Neuronal stem cell (in vitro differentiated cells): ENCODE results near the gene PLA2G4E.

ENCODE experiments used
- DNase-seq: peaks from one replicate; pipeline ENCODE4 v3.0.0-alpha.2; 2013; ENCODE audit warnings: low spot score
- H2AFZ ChIP-seq: one replicate; pipeline ENCODE4 v1.6.1; 2013; ENCODE audit warnings: mild to moderate bottlenecking, low read length, inconsistent platforms
- H2AK5ac ChIP-seq: 2 replicates; pipeline ENCODE4 v1.6.1; 2013; ENCODE audit warnings: low read depth, mild to moderate bottlenecking, inconsistent platforms, low read length, moderate library complexity, mixed read lengths
- H2BK120ac ChIP-seq: 2 replicates; pipeline ENCODE4 v1.6.1; 2013; ENCODE audit warnings: low read depth, mild to moderate bottlenecking, inconsistent platforms, low read length, moderate library complexity, mixed read lengths
- H2BK12ac ChIP-seq: one replicate; pipeline ENCODE4 v1.6.1; 2013; ENCODE audit warnings: low read length, inconsistent platforms
- H2BK15ac ChIP-seq: 2 replicates; pipeline ENCODE4 v1.6.1; 2013; ENCODE audit warnings: mild to moderate bottlenecking, low read length, inconsistent platforms, mixed read lengths
- H2BK5ac ChIP-seq: one replicate; pipeline ENCODE4 v1.6.1; 2013; ENCODE audit warnings: inconsistent platforms, mild to moderate bottlenecking, low read length, moderate library complexity
- H3K14ac ChIP-seq: one replicate; pipeline ENCODE4 v1.6.1; 2013; ENCODE audit warnings: low read length, inconsistent platforms
- H3K18ac ChIP-seq: 2 replicates; pipeline ENCODE4 v1.6.1; 2013; ENCODE audit warnings: low read length, inconsistent platforms
- H3K23ac ChIP-seq: 2 replicates; pipeline ENCODE4 v1.6.1; 2013; ENCODE audit warnings: low read depth, mild to moderate bottlenecking, mixed read lengths, low read length, inconsistent platforms; ENCODE audit not compliant: poor library complexity
- H3K27ac ChIP-seq: replicated peaks from 3 replicates; pipeline ENCODE4 v1.5.1; 2013; ENCODE audit warnings: low read length, inconsistent platforms
- H3K27me3 ChIP-seq, 3 experiments: 2 replicates each; pipeline ENCODE4 v1.6.1; 2013; ENCODE audit warnings: low read length in 3 of 3, mild to moderate bottlenecking in 2 of 3, inconsistent platforms in 1 of 3, low read depth in 1 of 3, mixed read lengths in 1 of 3, moderate library complexity in 1 of 3; ENCODE audit not compliant: control insufficient read depth in 3 of 3, insufficient read depth in 3 of 3
- H3K36me3 ChIP-seq, 2 donors: replicated peaks in 1 of 2; 2 replicates each; pipeline ENCODE4 v1.6.1; 2013; ENCODE audit warnings: low read length in 2 of 2; ENCODE audit not compliant: control insufficient read depth in 2 of 2, insufficient read depth in 2 of 2
- H3K4ac ChIP-seq: 2 replicates; pipeline ENCODE4 v1.6.1; 2013; ENCODE audit warnings: inconsistent platforms, mild to moderate bottlenecking, low read length, moderate library complexity
- H3K4me1 ChIP-seq, 2 donors: 1 replicate in 1 of 2; 2 replicates in 1 of 2; pipeline ENCODE4 v1.6.1; 2013; ENCODE audit warnings: low read length in 2 of 2, low read depth in 1 of 2; ENCODE audit not compliant: control insufficient read depth in 2 of 2, insufficient read depth in 1 of 2
- H3K4me2 ChIP-seq: one replicate; pipeline ENCODE4 v1.6.1; 2013; ENCODE audit warnings: mild to moderate bottlenecking, low read length, inconsistent platforms; ENCODE audit not compliant: insufficient read depth, poor library complexity, severe bottlenecking
- H3K4me3 ChIP-seq, 2 donors: 2 replicates each; pipeline ENCODE4 v1.5.1; 2013; ENCODE audit warnings: low read length in 2 of 2, mild to moderate bottlenecking in 2 of 2, inconsistent platforms in 1 of 2, moderate library complexity in 1 of 2
- H3K79me1 ChIP-seq: one replicate; pipeline ENCODE4 v1.6.1; 2013; ENCODE audit warnings: low read depth, mild to moderate bottlenecking, inconsistent platforms, low read length, moderate library complexity
- H3K9ac ChIP-seq: one replicate; pipeline ENCODE4 v1.6.1; 2013; ENCODE audit warnings: mild to moderate bottlenecking, low read depth, low read length, inconsistent platforms; ENCODE audit not compliant: poor library complexity
- H3K9me3 ChIP-seq, 2 donors: replicated peaks in 1 of 2; 2 replicates each; pipeline versions ENCODE3 to v1.6.1; 2013; ENCODE audit warnings: low read length in 2 of 2, mild to moderate bottlenecking in 2 of 2, inconsistent platforms in 1 of 2, low read depth in 1 of 2, mixed read lengths in 1 of 2, moderate library complexity in 1 of 2; ENCODE audit not compliant: control insufficient read depth in 2 of 2, insufficient read depth in 1 of 2
- H4K8ac ChIP-seq: one replicate; pipeline ENCODE4 v1.6.1; 2013; ENCODE audit warnings: low read depth, mild to moderate bottlenecking, inconsistent platforms, low read length, moderate library complexity
- H4K91ac ChIP-seq: one replicate; pipeline ENCODE4 v1.6.1; 2013; ENCODE audit warnings: low read length, low read depth, mild to moderate bottlenecking, inconsistent platforms; ENCODE audit not compliant: poor library complexity
- WGBS, 2 donors: extraction: QIAGEN DNeasy Blood & Tissue Kit; methylation state at CpG; one replicate each; pipeline ENCODE4 v1.1.7; 2013; ENCODE audit warnings: missing lambda C conversion rate in 2 of 2, mixed read lengths in 1 of 2; ENCODE audit not compliant: insufficient read length in 2 of 2, insufficient replicate concordance in 1 of 2; ENCODE audit errors: extremely low coverage in 2 of 2; 5-methylcytosine and 5-hydroxymethylcytosine counted together

PLA2G4E gene

GRCh38 chr15:41994171-41994650 is 26.6 kb downstream of the PLA2G4E start:
- no peak overlapping the region for H2BK5ac ChIP-seq
- no peak for DNase-seq
- H3K4ac ChIP-seq: no peak overlapping the region
- no peak overlapping the region for H3K14ac ChIP-seq
- H2BK15ac ChIP-seq: no peak overlapping the region
- H3K23ac ChIP-seq: no peak overlapping the region
- H4K91ac ChIP-seq: no peak overlapping the region
- no peak overlapping the region for H2BK120ac ChIP-seq
- no peak overlapping the region for H4K8ac ChIP-seq
- H3K27me3 ChIP-seq: peaks cover 0 to 37% (median 0%) of the 10 kb centered on the region in 3 experiments
- no peak overlapping the region for H2AK5ac ChIP-seq
- no peak overlapping the region for H2BK12ac ChIP-seq
- no CpG with 5 or more reads among the region's 5 CpGs for WGBS, 2 donors
- H3K4me3 ChIP-seq: no peak overlapping the region
- H2AFZ ChIP-seq: no peak overlapping the region
- H3K36me3 ChIP-seq: no peaks in the 10 kb centered on the region
- H3K18ac ChIP-seq: no peak overlapping the region
- no peak overlapping the region for H3K9ac ChIP-seq
- H3K27ac ChIP-seq: no peak overlapping the region
- H3K4me1 ChIP-seq: peaks cover 5 to 10% of the 10 kb centered on the region in 2 donors
- H3K79me1 ChIP-seq: no peaks in the 10 kb centered on the region
- no peak overlapping the region for H3K4me2 ChIP-seq
- no peaks in the 10 kb centered on the region for H3K9me3 ChIP-seq

- DNase-seq: no peak
- Histone ChIP-seq H4K91ac (no peak overlapping the region), H2BK12ac (no peak overlapping the region), H4K8ac (no peak overlapping the region), H3K36me3 (no peaks in the 10 kb centered on the region), H2BK5ac (no peak overlapping the region), H3K4ac (no peak overlapping the region), H3K14ac (no peak overlapping the region), H3K4me1 (peaks cover 5 to 10% of the 10 kb centered on the region in 2 donors), H2AK5ac (no peak overlapping the region), H2BK15ac (no peak overlapping the region), H3K9me3 (no peaks in the 10 kb centered on the region), H3K4me2 (no peak overlapping the region), H2AFZ (no peak overlapping the region), H3K27ac (no peak overlapping the region), H2BK120ac (no peak overlapping the region), H3K18ac (no peak overlapping the region), H3K4me3 (no peak overlapping the region), H3K9ac (no peak overlapping the region), H3K23ac (no peak overlapping the region), H3K79me1 (no peaks in the 10 kb centered on the region), H3K27me3 (peaks cover 0 to 40% (median 0%) of the 10 kb centered on the region in 3 experiments)
- WGBS, 2 donors: no CpG with 5 or more reads among the region's 11 CpGs
These were observed 27.2 kb downstream of the PLA2G4E start for GRCh38 chr15:41993472-41994170.

GRCh38 chr15:41992803-41993190 is 28.0 kb downstream of the PLA2G4E start:
- WGBS, 2 donors: no CpG with 5 or more reads among the region's 7 CpGs
- no peak overlapping the region for H3K4me3 ChIP-seq
- H3K9me3 ChIP-seq: no peaks in the 10 kb centered on the region
- no peak overlapping the region for H2AFZ ChIP-seq
- peaks cover 5 to 10% of the 10 kb centered on the region in 2 donors for H3K4me1 ChIP-seq
- H2BK15ac ChIP-seq: no peak overlapping the region
- no peak overlapping the region for H3K14ac ChIP-seq
- no peak overlapping the region for H3K9ac ChIP-seq
- peaks cover 0 to 43% (median 0%) of the 10 kb centered on the region in 3 experiments for H3K27me3 ChIP-seq
- no peaks in the 10 kb centered on the region for H3K79me1 ChIP-seq
- DNase-seq: no peak
- H2BK5ac ChIP-seq: no peak overlapping the region
- H4K8ac ChIP-seq: no peak overlapping the region
- H3K27ac ChIP-seq: no peak overlapping the region
- H2AK5ac ChIP-seq: no peak overlapping the region
- no peak overlapping the region for H4K91ac ChIP-seq
- H2BK12ac ChIP-seq: no peak overlapping the region
- no peak overlapping the region for H2BK120ac ChIP-seq
- peak overlapping the region; percentile 21 for H3K18ac ChIP-seq
- no peak overlapping the region for H3K4me2 ChIP-seq
- H3K36me3 ChIP-seq: no peaks in the 10 kb centered on the region
- no peak overlapping the region for H3K4ac ChIP-seq
- H3K23ac ChIP-seq: no peak overlapping the region

GRCh38 chr15:41992151-41992802 is 28.6 kb downstream of the PLA2G4E start:
- no peak overlapping the region for H3K4me2 ChIP-seq
- no peak for DNase-seq
- WGBS, 2 donors: no CpG with 5 or more reads among the region's 18 CpGs

More at GRCh38 chr15:41992151-41992802, 28.6 kb downstream of the PLA2G4E start:
- Histone ChIP-seq H3K14ac (no peak overlapping the region), H3K4ac (no peak overlapping the region), H2BK5ac (no peak overlapping the region), H2AK5ac (no peak overlapping the region), H3K27me3 (peaks cover 0 to 42% (median 0%) of the 10 kb centered on the region in 3 experiments), H2BK12ac (no peak overlapping the region), H3K9me3 (no peaks in the 10 kb centered on the region), H2BK15ac (no peak overlapping the region), H3K9ac (no peak overlapping the region), H3K36me3 (no peaks in the 10 kb centered on the region), H3K23ac (no peak overlapping the region), H2BK120ac (no peak overlapping the region), H3K4me1 (peaks cover 5 to 10% of the 10 kb centered on the region in 2 donors), H3K4me3 (no peak overlapping the region), H4K91ac (no peak overlapping the region), H2AFZ (no peak overlapping the region), H3K27ac (no peak overlapping the region), H4K8ac (no peak overlapping the region), H3K18ac (no peak overlapping the region), H3K79me1 (no peaks in the 10 kb centered on the region)
